PFSK-1 (cell line): Measurements from ENCODE around the gene S1PR2.

ENCODE experiments used
- POLR2AphosphoS5 ChIP-seq: IDR thresholded peaks from 2 replicates; pipeline ENCODE4 v1.6.1; 2012; ENCODE audit warnings: low read depth, mild to moderate bottlenecking, control low read depth, low read length, moderate library complexity
- REST ChIP-seq, 2 experiments: IDR thresholded peaks; 2 replicates each; pipeline versions ENCODE4 v1.6.1 to v1.8.0; 2011 to 2012; ENCODE audit warnings: low read depth in 2 of 2, low read length in 2 of 2, control low read depth in 1 of 2, inconsistent platforms in 1 of 2, mild to moderate bottlenecking in 1 of 2, moderate library complexity in 1 of 2; ENCODE audit not compliant: insufficient read depth in 1 of 2
- SIN3A ChIP-seq: IDR thresholded peaks from 2 replicates; pipeline ENCODE4 v1.6.1; 2012; ENCODE audit warnings: mild to moderate bottlenecking, low read length, moderate library complexity, borderline replicate concordance; ENCODE audit not compliant: insufficient read depth
- TAF1 ChIP-seq: IDR thresholded peaks from 2 replicates; pipeline ENCODE4 v1.6.1; 2012; ENCODE audit warnings: low read length, control low read depth, borderline replicate concordance; ENCODE audit not compliant: insufficient read depth

DNA sequence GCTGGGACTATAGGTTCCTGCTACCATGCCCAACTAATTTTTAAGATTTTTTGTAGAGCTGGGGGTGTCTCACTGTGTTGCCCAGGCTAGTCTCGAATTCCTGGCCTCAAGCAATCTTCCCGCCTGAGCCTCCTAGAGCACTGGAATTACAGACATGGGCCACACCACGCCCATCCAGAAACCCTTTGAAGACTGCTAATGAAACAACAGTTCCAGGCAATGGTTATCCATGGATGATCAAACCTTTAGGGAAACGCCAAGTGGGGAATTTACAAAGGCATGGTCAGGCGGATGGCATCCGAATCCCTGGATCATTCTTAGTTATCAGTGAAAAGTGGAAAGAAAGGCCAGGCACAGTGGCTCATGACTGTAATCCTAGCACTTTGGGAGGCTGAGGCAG, 19.4 kb downstream of the S1PR2 start:
- TF ChIP-seq REST (IDR thresholded peaks at IDR 0.05; ENCODE audit: insufficient read depth in 1 of 2, low read depth in 2 of 2, low read length in 2 of 2) (no peak), POLR2AphosphoS5 (no peak), SIN3A (no peak), TAF1 (no peak)
